ENCODE data around the gene IL33. TPM values are rescaled to one million over a fixed set of nuclear protein-coding genes. Genes with fewer than 3 reads are reported as not detected.

IL33 gene
- total and polyA plus RNA-seq, 2 donors (not counting 1 experiment from before 2014, with no cell fraction given), result 1.3 to 2.0 TPM

GRCh38 chr9:6232336-6232945 lies 16.8 kb downstream of the IL33 start:
- Histone ChIP-seq H3K9me3 (ENCODE audit: control insufficient read depth, insufficient read depth, low read depth, low read length) (no peaks in the 10 kb centered on the region), H3K9ac (ENCODE audit: insufficient read depth, low read length) (no peak overlapping the region), H3K36me3 (ENCODE audit: control insufficient read depth, insufficient read depth, low read length) (no peaks in the 10 kb centered on the region), H2AFZ (ENCODE audit: low read length) (no peak overlapping the region), H3K4me1 (ENCODE audit: control insufficient read depth, extremely low read depth, insufficient read depth, low read length) (no peaks in the 10 kb centered on the region), H3K4me2 (ENCODE audit: extremely low read depth, insufficient read depth, low read length) (no peak overlapping the region), H3K27me3 (ENCODE audit: control insufficient read depth, insufficient read depth, low read length) (no peaks in the 10 kb centered on the region), H3K4me3 (replicated peaks in 1 of 4; ENCODE audit: control extremely low read depth in 1 of 4, insufficient read depth in 1 of 4, low read depth in 3 of 4, low read length in 4 of 4) (no peak overlapping the region), H4K20me1 (ENCODE audit: control insufficient read depth, extremely low read depth, insufficient read depth, low read length) (no peaks in the 10 kb centered on the region), H3K79me2 (ENCODE audit: control insufficient read depth, insufficient read depth, low read length) (no peaks in the 10 kb centered on the region), H3K27ac (ENCODE audit: insufficient read depth, low read length) (no peak overlapping the region)
- TF ChIP-seq EZH2 (IDR thresholded peaks at IDR 0.05; ENCODE audit: low read length, missing control alignments) (no peak), CTCF (conservative IDR thresholded peaks at IDR 0.05 in 1 of 2, IDR thresholded peaks at IDR 0.05 in 1 of 2; ENCODE audit: low read depth in 1 of 2, low read length in 2 of 2) (no peak)
- no peak for DNase-seq (ENCODE audit: low read depth in 2 of 2)

GRCh38 chr9:6234014-6234413 lies 18.4 kb downstream of the IL33 start:
- TF ChIP-seq EZH2 (IDR thresholded peaks at IDR 0.05; ENCODE audit: low read length, missing control alignments), result no peak
- TF ChIP-seq CTCF (conservative IDR thresholded peaks at IDR 0.05 in 1 of 2, IDR thresholded peaks at IDR 0.05 in 1 of 2; ENCODE audit: low read depth in 1 of 2, low read length in 2 of 2), result no peak
- Histone ChIP-seq H3K4me3 (replicated peaks in 1 of 4; ENCODE audit: control extremely low read depth in 1 of 4, insufficient read depth in 1 of 4, low read depth in 3 of 4, low read length in 4 of 4) (no peak overlapping the region), H3K4me1 (ENCODE audit: control insufficient read depth, extremely low read depth, insufficient read depth, low read length) (no peaks in the 10 kb centered on the region), H3K36me3 (ENCODE audit: control insufficient read depth, insufficient read depth, low read length) (no peaks in the 10 kb centered on the region), H4K20me1 (ENCODE audit: control insufficient read depth, extremely low read depth, insufficient read depth, low read length) (no peaks in the 10 kb centered on the region), H2AFZ (ENCODE audit: low read length) (no peak overlapping the region), H3K27ac (ENCODE audit: insufficient read depth, low read length) (no peak overlapping the region), H3K4me2 (ENCODE audit: extremely low read depth, insufficient read depth, low read length) (no peak overlapping the region), H3K9ac (ENCODE audit: insufficient read depth, low read length) (no peak overlapping the region), H3K27me3 (ENCODE audit: control insufficient read depth, insufficient read depth, low read length) (no peaks in the 10 kb centered on the region), H3K79me2 (ENCODE audit: control insufficient read depth, insufficient read depth, low read length) (no peaks in the 10 kb centered on the region), H3K9me3 (ENCODE audit: control insufficient read depth, insufficient read depth, low read depth, low read length) (no peaks in the 10 kb centered on the region)
- no peak for DNase-seq (ENCODE audit: low read depth in 2 of 2)

GRCh38 chr9:6237267-6237666 lies 21.7 kb downstream of the IL33 start:
- H2AFZ ChIP-seq (ENCODE audit: low read length), result no peak overlapping the region
- no peaks in the 10 kb centered on the region for H3K27me3 ChIP-seq (ENCODE audit: control insufficient read depth, insufficient read depth, low read length)

More at GRCh38 chr9:6237267-6237666, 21.7 kb downstream of the IL33 start:
- H3K36me3 ChIP-seq (ENCODE audit: control insufficient read depth, insufficient read depth, low read length), result no peaks in the 10 kb centered on the region
- H3K4me3 ChIP-seq (replicated peaks in 1 of 4; ENCODE audit: control extremely low read depth in 1 of 4, insufficient read depth in 1 of 4, low read depth in 3 of 4, low read length in 4 of 4), result no peak overlapping the region
- H3K79me2 ChIP-seq (ENCODE audit: control insufficient read depth, insufficient read depth, low read length), result no peaks in the 10 kb centered on the region
- no peaks in the 10 kb centered on the region for H3K4me1 ChIP-seq (ENCODE audit: control insufficient read depth, extremely low read depth, insufficient read depth, low read length)
- TF ChIP-seq CTCF (conservative IDR thresholded peaks at IDR 0.05 in 1 of 2, IDR thresholded peaks at IDR 0.05 in 1 of 2; ENCODE audit: low read depth in 1 of 2, low read length in 2 of 2) (no peak), EZH2 (IDR thresholded peaks at IDR 0.05; ENCODE audit: low read length, missing control alignments) (no peak)
- H3K9me3 ChIP-seq (ENCODE audit: control insufficient read depth, insufficient read depth, low read depth, low read length), result no peaks in the 10 kb centered on the region
- H3K9ac ChIP-seq (ENCODE audit: insufficient read depth, low read length), result no peak overlapping the region
- no peak for DNase-seq (ENCODE audit: low read depth in 2 of 2)
- H3K27ac ChIP-seq (ENCODE audit: insufficient read depth, low read length), result no peak overlapping the region
- H4K20me1 ChIP-seq (ENCODE audit: control insufficient read depth, extremely low read depth, insufficient read depth, low read length), result no peaks in the 10 kb centered on the region
- H3K4me2 ChIP-seq (ENCODE audit: extremely low read depth, insufficient read depth, low read length), result no peak overlapping the region

All from fibroblast of lung (primary cell).